Ascending aorta (tissue), 2 donors: ENCODE data around the gene RGS13. TPM values are rescaled to one million over a fixed set of nuclear protein-coding genes. Genes with fewer than 3 reads are reported as not detected.
"Not testable (repeated sequence)": the region's sequence is repeated elsewhere in the genome, so short reads cannot be mapped to it uniquely, and the experiment has no call there.

Experiments
- DNase-seq, 2 donors: peaks; one replicate each; pipeline ENCODE4 v3.0.0-alpha.2; 2019; ENCODE audit warnings: low spot score in 2 of 2
- H3K27ac ChIP-seq, 2 donors: fragments of 200-600 bp; sonication (generic); one replicate each; pipeline ENCODE4 v1.5.1; 2016 to 2017; ENCODE audit warnings: mild to moderate bottlenecking in 1 of 2
- H3K27me3 ChIP-seq: fragments of 200-600 bp; sonication (generic); one replicate; pipeline ENCODE4 v1.5.1; 2017
- H3K36me3 ChIP-seq, 2 donors: fragments of 200-600 bp; sonication (generic); one replicate each; pipeline ENCODE4 v1.5.1; 2016
- H3K4me1 ChIP-seq, 2 donors: fragments of 200-600 bp; sonication (generic); one replicate each; pipeline ENCODE4 v1.5.1; 2016 to 2017; ENCODE audit warnings: mild to moderate bottlenecking in 1 of 2
- H3K4me3 ChIP-seq, 2 donors: fragments of 200-600 bp; sonication (generic); one replicate each; pipeline ENCODE4 v1.5.1; 2016 to 2017; ENCODE audit warnings: mild to moderate bottlenecking in 1 of 2
- H3K9me3 ChIP-seq, 2 donors: fragments of 200-600 bp; sonication (generic); one replicate each; pipeline ENCODE4 v1.5.1; 2016
- intact Hi-C: fragments of 100-400 bp; cut with DNase I; formaldehyde crosslinking; loops from one replicate; pipeline ENCODE4 v1.15.1; 2023
- total RNA-seq: library from RNA; depleted of rRNA; stranded (reverse); fragments of >200 nt; gene quantifications from one replicate; pipeline ENCODE4 v1.1.0, GENCODE V29; 2016
- TF ChIP-seq, protein P1 (sequence below), 3 experiments: fragments of 200-600 bp in 2 of 3; fragments of 450-650 bp in 1 of 3; sonication (generic) in 2 of 3; IDR thresholded peaks; one replicate each; pipeline ENCODE4 v1.5.1; 2016 to 2019; ENCODE audit warnings: antibody characterized with exemption in 3 of 3, mild to moderate bottlenecking in 1 of 3, moderate library complexity in 1 of 3

Gene RGS13
- total RNA-seq, 1 donor from 2014 or later, result not detected

- TF ChIP-seq, protein P1, sequence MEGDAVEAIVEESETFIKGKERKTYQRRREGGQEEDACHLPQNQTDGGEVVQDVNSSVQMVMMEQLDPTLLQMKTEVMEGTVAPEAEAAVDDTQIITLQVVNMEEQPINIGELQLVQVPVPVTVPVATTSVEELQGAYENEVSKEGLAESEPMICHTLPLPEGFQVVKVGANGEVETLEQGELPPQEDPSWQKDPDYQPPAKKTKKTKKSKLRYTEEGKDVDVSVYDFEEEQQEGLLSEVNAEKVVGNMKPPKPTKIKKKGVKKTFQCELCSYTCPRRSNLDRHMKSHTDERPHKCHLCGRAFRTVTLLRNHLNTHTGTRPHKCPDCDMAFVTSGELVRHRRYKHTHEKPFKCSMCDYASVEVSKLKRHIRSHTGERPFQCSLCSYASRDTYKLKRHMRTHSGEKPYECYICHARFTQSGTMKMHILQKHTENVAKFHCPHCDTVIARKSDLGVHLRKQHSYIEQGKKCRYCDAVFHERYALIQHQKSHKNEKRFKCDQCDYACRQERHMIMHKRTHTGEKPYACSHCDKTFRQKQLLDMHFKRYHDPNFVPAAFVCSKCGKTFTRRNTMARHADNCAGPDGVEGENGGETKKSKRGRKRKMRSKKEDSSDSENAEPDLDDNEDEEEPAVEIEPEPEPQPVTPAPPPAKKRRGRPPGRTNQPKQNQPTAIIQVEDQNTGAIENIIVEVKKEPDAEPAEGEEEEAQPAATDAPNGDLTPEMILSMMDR (IDR thresholded peaks at IDR 0.05), result no peak
- no peak overlapping the region for H3K27ac ChIP-seq
- H3K4me1 ChIP-seq, result no peaks in the 10 kb centered on the region
- no peak overlapping the region for H3K4me3 ChIP-seq
- H3K36me3 ChIP-seq, result no peaks in the 10 kb centered on the region
- intact Hi-C loops, result no loop called here
- no peaks in the 10 kb centered on the region for H3K27me3 ChIP-seq
- DNase-seq, result no peak
- no peaks in the 10 kb centered on the region for H3K9me3 ChIP-seq
These were observed 32.5 kb downstream of the RGS13 start for GRCh38 chr1:192668409-192668983.

- Histone ChIP-seq H3K27me3 (no peaks in the 10 kb centered on the region), H3K4me3 (no peak overlapping the region), H3K4me1 (no peaks in the 10 kb centered on the region), H3K9me3 (no peaks in the 10 kb centered on the region), H3K36me3 (no peaks in the 10 kb centered on the region), H3K27ac (no peak overlapping the region)
- TF ChIP-seq, protein P1 (IDR thresholded peaks at IDR 0.05), result no peak
- intact Hi-C loops, result no loop called here
- no peak for DNase-seq
These were observed 33.2 kb downstream of the RGS13 start for GRCh38 chr1:192669174-192669573.

DNA sequence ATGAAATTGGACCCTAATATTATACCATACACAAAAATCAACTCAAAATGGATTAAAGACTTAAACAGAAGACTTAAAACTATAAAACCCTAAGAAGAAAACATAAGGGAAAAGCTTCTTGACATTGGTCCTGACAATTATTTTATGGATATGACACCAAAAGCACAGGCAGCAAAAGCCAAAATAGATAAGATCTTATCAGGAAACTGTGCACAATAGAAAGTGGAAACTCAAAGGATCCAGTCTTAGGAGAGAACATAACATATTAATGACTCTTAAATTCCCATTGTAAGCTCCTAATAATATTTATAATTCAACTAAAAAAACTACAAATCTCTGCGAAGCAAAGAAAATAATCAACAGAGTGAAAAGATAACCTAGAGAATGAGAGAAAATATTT is 39.8 kb downstream of the RGS13 start:
- no peak for DNase-seq
- H3K4me1 ChIP-seq, result no peaks in the 10 kb centered on the region
- H3K27me3 ChIP-seq, result no peaks in the 10 kb centered on the region
- H3K36me3 ChIP-seq, result no peaks in the 10 kb centered on the region
- no peak overlapping the region for H3K4me3 ChIP-seq
- TF ChIP-seq, protein P1 (IDR thresholded peaks at IDR 0.05), result no peak
- no peak overlapping the region for H3K27ac ChIP-seq
- intact Hi-C loops, result no loop called here
- H3K9me3 ChIP-seq, result no peaks in the 10 kb centered on the region

GRCh38 chr1:192678099-192678498 is 42.2 kb downstream of the RGS13 start:
- H3K9me3 ChIP-seq, result no peaks in the 10 kb centered on the region
- intact Hi-C loops, result no loop called here
- no peaks in the 10 kb centered on the region for H3K36me3 ChIP-seq
- H3K4me1 ChIP-seq, result no peaks in the 10 kb centered on the region
- H3K4me3 ChIP-seq, result no peak overlapping the region
- no peak for DNase-seq
- TF ChIP-seq, protein P1 (IDR thresholded peaks at IDR 0.05), result no peak
- no peak overlapping the region for H3K27ac ChIP-seq
- no peaks in the 10 kb centered on the region for H3K27me3 ChIP-seq

GRCh38 chr1:192682335-192682734 is 46.4 kb downstream of the RGS13 start:
- no peaks in the 10 kb centered on the region for H3K4me1 ChIP-seq
- no peaks in the 10 kb centered on the region for H3K36me3 ChIP-seq
- H3K4me3 ChIP-seq, result no peak overlapping the region
- H3K27ac ChIP-seq, result no peak overlapping the region
- no peak for DNase-seq
- no peaks in the 10 kb centered on the region for H3K9me3 ChIP-seq
- TF ChIP-seq, protein P1 (IDR thresholded peaks at IDR 0.05), result no peak
- intact Hi-C loops, result no loop called here
- H3K27me3 ChIP-seq, result no peaks in the 10 kb centered on the region

- H3K36me3 ChIP-seq, H3K4me3 ChIP-seq, intact Hi-C loops, H3K9me3 ChIP-seq, H3K27me3 ChIP-seq, DNase-seq, H3K4me1 ChIP-seq, H3K27ac ChIP-seq: not testable (repeated sequence)
These were observed 47.1 kb downstream of the RGS13 start for GRCh38 chr1:192683081-192683480.
